Left kidney (tissue), 2 donors: ENCODE data around the gene CCDC185. TPM values are rescaled to one million over a fixed set of nuclear protein-coding genes. Genes with fewer than 3 reads are reported as not detected.

Experiments used
- DNase-seq: peaks from one replicate; pipeline ENCODE4 v3.0.0-alpha.2; 2013
- polyA plus RNA-seq: library from polyadenylated mRNA; unstranded; fragments of 120-200 nt; gene quantifications from one replicate; pipeline ENCODE4 v1.2.1, GENCODE V29; 2013; ENCODE audit not compliant: insufficient read length

The CCDC185 gene
- polyA plus RNA-seq, 1 donor: 0.08 TPM

DNA sequence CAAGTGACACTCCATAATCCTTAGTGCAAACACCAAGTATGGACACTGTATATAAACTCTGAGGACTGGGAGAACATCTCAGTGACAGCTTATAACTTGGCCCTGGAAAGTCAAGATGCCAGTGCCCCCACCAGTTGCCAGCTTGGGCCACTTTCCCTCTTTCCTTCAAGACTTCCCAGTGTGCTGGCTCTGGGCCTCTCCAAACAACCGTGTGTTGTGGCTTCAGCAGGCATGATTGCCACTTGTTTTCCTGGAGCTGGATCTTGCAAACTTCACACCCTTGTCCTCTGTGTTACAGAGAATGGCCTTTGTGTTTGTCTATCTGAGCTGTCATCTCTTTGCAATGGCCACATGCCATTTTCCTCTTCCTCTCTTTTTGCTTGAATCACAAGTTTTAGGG is 37.0 kb downstream of the CCDC185 start:
- DNase-seq: no peak

DNA sequence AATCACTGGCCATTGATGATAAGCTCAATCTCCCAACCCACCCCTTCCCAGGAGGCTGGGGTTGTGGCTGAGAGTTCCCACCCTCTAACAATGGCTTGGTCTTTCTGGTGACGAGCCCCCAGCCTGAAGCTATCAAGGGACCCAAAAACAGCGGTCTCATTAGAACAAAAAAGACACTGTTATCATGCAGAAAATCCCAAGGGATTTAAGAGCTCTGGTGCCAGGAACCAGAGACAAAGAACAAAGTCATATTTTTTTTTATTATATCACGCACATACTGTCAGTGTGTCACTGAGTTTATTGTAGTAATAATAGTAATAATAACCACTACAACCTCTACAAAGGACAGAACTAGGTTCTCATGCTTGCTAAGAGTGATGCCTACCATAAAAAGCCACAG is 43.9 kb downstream of the CCDC185 start:
- no peak for DNase-seq

DNA sequence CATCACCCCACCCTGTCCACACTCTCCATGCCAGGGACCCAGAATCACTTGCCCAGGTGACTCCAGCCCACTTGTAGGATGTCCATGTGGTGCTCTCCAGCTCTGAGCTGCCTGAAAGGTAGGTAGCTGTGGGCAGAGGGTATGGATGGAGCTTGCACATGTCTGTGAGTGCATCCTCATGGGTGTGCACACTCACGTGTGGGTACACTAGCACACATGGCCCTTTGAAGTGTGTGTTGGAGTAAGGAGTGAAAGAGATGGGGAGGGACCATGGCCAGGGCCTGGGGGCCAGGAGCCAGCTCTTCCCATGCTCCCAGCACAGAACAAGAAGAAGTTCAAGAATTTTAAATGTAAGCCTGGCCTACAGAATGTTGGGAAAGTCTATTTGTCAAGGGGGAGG is 50.2 kb downstream of the CCDC185 start:
- no peak for DNase-seq

DNA sequence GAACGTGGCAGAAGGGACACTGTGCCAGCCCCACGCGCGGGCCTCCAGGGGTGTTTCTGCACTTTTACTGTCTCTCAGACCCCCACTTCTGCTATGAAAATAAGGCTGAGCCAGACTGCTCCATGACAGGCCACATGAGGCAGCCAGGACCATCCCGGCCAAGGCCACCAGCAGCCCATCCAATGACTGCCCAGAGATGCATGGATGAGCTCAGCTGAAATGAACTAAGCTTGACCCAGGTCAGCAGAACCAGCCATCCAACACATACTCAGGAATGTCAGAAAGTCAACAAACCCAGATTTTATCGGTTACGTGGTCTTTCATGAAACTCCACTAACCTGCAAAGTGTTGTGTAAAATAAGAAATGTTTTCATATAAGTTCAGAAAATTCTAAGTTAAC is 51.2 kb downstream of the CCDC185 start:
- DNase-seq: no peak

Other genes with a start within 250 kb of the CCDC185 start
- gene SUSD4, start 29.2 kb upstream of the CCDC185 start, polyA plus RNA-seq: 19.2 TPM